Lung (tissue), 12 donors: ENCODE measurements around the gene DEFB115. TPM values are rescaled to one million over a fixed set of nuclear protein-coding genes. Genes with fewer than 3 reads are reported as not detected.

Source experiments
- ATAC-seq: fragments of 200-7000 bp; cut with Tn5 transposase; one replicate; pipeline ENCODE4 v1.9.1; 2020; ENCODE audit warnings: moderate number of reproducible peaks; ENCODE audit not compliant: insufficient read depth, low FRiP score
- DNase-seq, 3 donors: peaks; one replicate each; pipeline ENCODE4 v3.0.0-alpha.2; 2013 to 2017
- H3K27ac ChIP-seq, 2 donors: one replicate each; pipeline ENCODE4 v1.5.1; 2013; ENCODE audit warnings: mild to moderate bottlenecking in 2 of 2, moderate library complexity in 2 of 2, control low read depth in 1 of 2, inconsistent platforms in 1 of 2, low read depth in 1 of 2, low read length in 1 of 2
- H3K27me3 ChIP-seq, 3 donors: one replicate each; pipeline ENCODE4 v1.5.1; 2013; ENCODE audit warnings: low read length in 2 of 3; ENCODE audit not compliant: control insufficient read depth in 3 of 3, insufficient read depth in 3 of 3
- H3K36me3 ChIP-seq, 4 donors: one replicate each; pipeline ENCODE4 v1.5.1; 2013; ENCODE audit warnings: low read length in 4 of 4, mild to moderate bottlenecking in 1 of 4, moderate library complexity in 1 of 4; ENCODE audit not compliant: control insufficient read depth in 4 of 4, insufficient read depth in 4 of 4
- H3K4me1 ChIP-seq, 5 donors: one replicate each; pipeline ENCODE4 v1.5.1; 2013; ENCODE audit warnings: low read length in 5 of 5, mild to moderate bottlenecking in 2 of 5, moderate library complexity in 1 of 5; ENCODE audit not compliant: control insufficient read depth in 5 of 5, insufficient read depth in 5 of 5
- H3K4me3 ChIP-seq: one replicate; pipeline ENCODE4 v1.5.1; 2013; ENCODE audit warnings: mild to moderate bottlenecking, control low read depth, moderate library complexity
- H3K9ac ChIP-seq, 2 donors: one replicate each; pipeline ENCODE4 v1.5.1; 2013; ENCODE audit warnings: low read length in 2 of 2, control low read depth in 1 of 2; ENCODE audit not compliant: insufficient read depth in 1 of 2
- H3K9me3 ChIP-seq, 4 donors: one replicate each; pipeline ENCODE4 v1.5.1; 2013; ENCODE audit warnings: low read length in 3 of 4, mild to moderate bottlenecking in 1 of 4, moderate library complexity in 1 of 4; ENCODE audit not compliant: control insufficient read depth in 4 of 4, insufficient read depth in 3 of 4
- CTCF ChIP-seq: IDR thresholded peaks from 2 replicates; pipeline ENCODE4 v1.5.1; 2012; ENCODE audit warnings: mild to moderate bottlenecking; ENCODE audit errors: control extremely low read depth, extremely low read depth
- WGBS, 2 donors: extraction: QIAGEN DNeasy Blood & Tissue Kit; methylation state at CpG; one replicate each; pipeline ENCODE4 v1.1.7; 2013; 5-methylcytosine and 5-hydroxymethylcytosine counted together
- polyA plus RNA-seq, 2 donors: library from polyadenylated mRNA; stranded (reverse); fragments of 200-250 nt; gene quantifications; one replicate each; pipeline ENCODE4 v1.2.1, GENCODE V29; 2013
- total RNA-seq, 2 donors: library from RNA; depleted of rRNA in 1 of 2; stranded (reverse); fragments of >200 nt in 1 of 2; gene quantifications; one replicate each; pipeline ENCODE4 v1.2.1, GENCODE V29; 2014 to 2021
- donor health status: control.
- donor health status: control.
- donor health status: Bipolar disorder and iron deficiency.
- donor health status: healthy.
- donor health status: DM: yes; HTN: yes; CAD: no.

The DEFB115 gene
- total and polyA plus RNA-seq, 4 donors = not detected

GRCh38 chr20:31308535-31309162 lies 51.2 kb downstream of the DEFB115 start, which contains the start of gene DEFB116:
TSS of gene DEFB116 (minus strand) at chr20:31308585. CDS start at chr20:31308585, 0 bp downstream.
- H3K4me1 ChIP-seq = no peaks in the 10 kb centered on the region
- WGBS, 2 donors = 47 to 53% methylated on average over 8 of the region's 8 CpGs
- no peak within 1 kb of the TSS for H3K9ac ChIP-seq
- ATAC-seq (no peak), DNase-seq (no peak)
- no peaks in the 10 kb centered on the region for H3K27me3 ChIP-seq
- no peak within 1 kb of the TSS for H3K27ac ChIP-seq
- no peak within 1 kb of the TSS for H3K4me3 ChIP-seq
- H3K36me3 ChIP-seq = no peaks in the 10 kb centered on the region
- TF ChIP-seq CTCF = no peak
- H3K9me3 ChIP-seq = peaks cover 0 to 13% (median 6%) of the 10 kb centered on the region in 4 donors

Other genes with a start within 250 kb of the DEFB115 start
- gene DEFB116, start 50.9 kb downstream of the DEFB115 start, total RNA-seq = not detected
- not detected for gene DEFB116, start 50.9 kb downstream of the DEFB115 start, polyA plus RNA-seq
- gene DEFB118, start 110.9 kb downstream of the DEFB115 start, total RNA-seq = not detected
- not detected for gene DEFB118, start 110.9 kb downstream of the DEFB115 start, polyA plus RNA-seq
- not detected for gene DEFB119, start 132.9 kb downstream of the DEFB115 start, total RNA-seq
- not detected for gene DEFB119, start 132.9 kb downstream of the DEFB115 start, polyA plus RNA-seq
- not detected for gene DEFB121, start 148.6 kb downstream of the DEFB115 start, total RNA-seq
- gene DEFB121, start 148.6 kb downstream of the DEFB115 start, polyA plus RNA-seq = not detected
- gene DEFB123, start 183.0 kb downstream of the DEFB115 start, total RNA-seq = not detected
- not detected for gene DEFB123, start 183.0 kb downstream of the DEFB115 start, polyA plus RNA-seq
- gene DEFB124, start 217.5 kb downstream of the DEFB115 start, total RNA-seq = not detected
- gene DEFB124, start 217.5 kb downstream of the DEFB115 start, polyA plus RNA-seq = under 1 TPM in 1 of 2 donors, not detected in 1; 0.18 TPM
- gene REM1, start 217.6 kb downstream of the DEFB115 start, total RNA-seq = 1 to 10 TPM; 1.7 to 7.1 TPM
- gene REM1, start 217.6 kb downstream of the DEFB115 start, polyA plus RNA-seq = 1 to 10 TPM; 1.3 to 1.7 TPM